Measurements from ENCODE around the gene TNP1.
A peak's percentile ranks its signal among the peaks of the same experiment; 100 is the strongest.

TNP1 gene

DNA sequence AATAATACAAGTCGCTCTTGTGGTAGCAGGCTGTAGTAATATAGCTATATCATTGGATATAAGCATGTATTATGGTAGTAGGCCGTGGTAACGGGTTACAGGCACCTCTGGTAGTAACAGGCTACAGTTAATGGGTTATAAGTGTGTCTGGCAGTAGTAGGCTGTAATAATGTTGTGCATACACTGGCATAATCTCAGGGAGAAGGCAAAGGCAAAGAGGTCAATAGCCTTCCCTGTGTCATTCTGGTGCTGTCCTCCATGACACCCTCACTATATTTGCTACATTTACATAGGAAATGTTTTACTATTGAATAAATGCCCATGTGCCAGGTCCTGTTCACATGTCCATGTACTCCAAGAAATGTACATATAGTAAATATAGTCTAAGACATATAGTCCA, 12.8 kb upstream of the TNP1 start:
- no peak for DNase-seq

DNA sequence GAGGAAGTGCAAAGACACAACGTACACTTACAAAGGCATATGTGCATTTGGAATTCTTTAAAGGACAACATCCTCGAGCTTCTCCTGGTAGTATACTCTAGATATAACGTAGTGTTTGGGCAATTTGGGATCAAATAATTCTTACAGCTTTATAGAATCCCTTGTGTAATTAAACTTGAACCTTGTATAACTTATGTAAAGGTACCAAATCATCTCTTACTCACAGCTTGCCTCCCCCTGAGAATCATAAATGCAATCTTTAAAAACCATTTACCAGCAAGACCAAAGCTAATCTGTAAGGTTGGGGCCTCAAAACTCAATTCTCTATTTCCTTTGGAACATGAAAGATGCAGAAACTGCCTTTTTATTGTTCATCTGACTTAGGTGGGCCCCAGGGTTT, 12.2 kb upstream of the TNP1 start:
- DNase-seq, result no peak

DNA sequence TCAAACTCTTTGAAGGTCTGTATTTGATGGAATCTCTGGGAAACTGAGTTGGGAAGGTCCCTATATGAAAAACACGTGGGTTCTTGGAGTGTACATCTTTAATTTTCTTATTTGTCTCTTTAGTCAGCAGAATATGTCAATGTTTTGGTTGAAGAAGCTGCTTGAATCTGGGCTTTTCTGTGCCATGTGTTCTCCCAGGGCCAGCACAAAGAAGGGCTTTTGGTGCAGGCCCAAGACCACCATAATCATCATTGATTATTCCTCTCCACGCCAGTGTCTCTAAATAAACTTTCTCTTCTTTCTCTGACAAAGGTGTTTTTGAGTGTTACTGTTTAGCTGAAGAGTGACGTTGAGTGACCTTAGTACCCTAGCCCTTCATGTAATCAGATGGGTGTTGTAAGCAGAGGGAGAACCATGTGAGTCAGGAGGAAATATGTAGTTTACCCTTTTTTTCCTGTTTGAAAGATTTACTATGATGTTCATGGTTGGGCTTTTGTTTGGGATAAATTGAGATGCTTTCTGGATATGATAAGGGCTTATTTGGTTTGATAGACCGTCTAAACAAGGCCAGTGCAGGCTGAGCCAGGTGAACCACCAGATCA, 11.6 kb upstream of the TNP1 start:
- DNase-seq, result no peak

DNA sequence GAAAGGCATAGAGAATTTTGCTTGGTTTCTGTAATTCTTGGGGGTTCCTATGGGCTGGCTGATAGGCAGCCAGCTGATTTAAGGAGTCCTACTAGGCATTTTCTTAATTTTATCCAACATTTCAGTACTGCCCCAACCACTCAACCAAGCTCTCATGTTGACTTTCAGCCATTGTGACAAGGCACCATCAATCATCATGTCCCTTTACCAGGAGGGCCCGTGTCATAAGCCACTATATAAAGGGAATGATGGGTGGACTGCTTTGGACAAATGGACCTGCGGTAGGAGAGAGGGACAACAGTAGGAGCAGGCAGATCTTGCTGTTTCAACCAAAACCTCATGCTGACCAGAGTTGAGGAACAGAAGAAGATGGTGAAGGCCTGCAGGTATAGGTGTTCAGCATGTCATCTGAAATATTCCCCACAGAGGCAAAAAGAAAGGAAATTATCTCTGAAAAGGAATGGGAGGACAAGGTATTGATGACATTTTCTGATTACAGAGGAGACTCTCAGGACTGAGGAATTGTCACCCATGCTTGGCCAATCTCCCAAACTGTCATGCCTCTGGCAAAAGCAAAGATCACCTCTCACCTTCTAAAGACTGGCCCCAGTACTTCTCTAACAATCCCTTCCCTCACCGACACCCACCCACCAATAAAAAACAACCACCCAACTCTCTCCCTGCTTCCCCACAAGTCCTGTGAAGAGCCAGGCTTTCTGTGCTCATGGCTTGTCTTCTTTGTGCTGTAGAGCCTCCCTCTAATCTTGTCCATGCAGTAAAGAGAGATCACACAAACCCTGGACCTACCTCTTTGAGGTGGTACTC, 10.9 kb upstream of the TNP1 start:
- DNase-seq, result no peak

DNA sequence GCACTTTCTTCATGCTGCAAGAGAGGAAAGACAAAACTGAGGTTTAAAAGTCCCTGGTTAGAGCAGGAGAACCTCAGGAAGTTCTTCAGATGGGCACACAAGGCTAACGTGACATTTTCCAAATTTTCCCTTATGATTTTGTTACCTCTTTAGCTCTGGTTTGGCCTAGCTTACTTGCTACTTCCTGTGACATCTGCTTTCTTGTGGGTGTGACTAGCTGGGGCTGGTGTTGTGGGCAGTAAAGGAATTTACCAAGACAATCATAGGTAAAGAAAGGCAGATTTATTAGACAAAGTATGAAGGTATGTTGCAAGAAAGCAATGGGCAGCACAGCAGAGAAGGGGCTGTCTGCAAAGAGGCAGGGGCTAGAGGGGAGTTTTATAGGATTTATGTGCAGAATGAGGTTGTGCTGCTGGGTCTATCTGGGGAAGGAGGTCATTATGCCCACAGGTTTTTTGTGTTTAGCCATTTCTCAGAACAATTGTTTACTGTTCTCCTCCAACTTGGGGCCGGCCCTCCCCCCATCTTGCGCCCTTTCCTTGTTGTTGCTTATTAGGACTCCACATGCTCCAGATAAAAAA, 6.7 kb upstream of the TNP1 start:
- DNase-seq, result no peak

DNA sequence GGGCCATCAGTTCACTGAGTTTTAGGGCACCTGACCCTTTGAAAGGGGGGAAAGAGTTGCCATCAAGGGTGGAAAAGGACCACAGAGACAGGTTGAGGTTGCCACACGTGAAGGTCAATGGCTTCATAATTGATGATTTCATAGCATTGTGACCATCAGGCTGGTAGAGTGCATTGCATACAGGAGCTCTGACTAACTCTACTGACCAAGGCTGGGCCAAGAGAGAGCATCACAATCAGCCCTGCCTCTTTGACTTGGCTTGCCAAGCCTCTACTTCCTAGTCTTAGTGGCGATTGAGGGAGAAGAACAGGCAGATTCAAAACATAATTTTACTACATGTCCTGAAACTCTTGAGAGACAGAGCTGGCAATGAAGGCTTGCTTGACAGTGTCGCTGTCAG, 5.8 kb upstream of the TNP1 start:
- no peak for DNase-seq

DNA sequence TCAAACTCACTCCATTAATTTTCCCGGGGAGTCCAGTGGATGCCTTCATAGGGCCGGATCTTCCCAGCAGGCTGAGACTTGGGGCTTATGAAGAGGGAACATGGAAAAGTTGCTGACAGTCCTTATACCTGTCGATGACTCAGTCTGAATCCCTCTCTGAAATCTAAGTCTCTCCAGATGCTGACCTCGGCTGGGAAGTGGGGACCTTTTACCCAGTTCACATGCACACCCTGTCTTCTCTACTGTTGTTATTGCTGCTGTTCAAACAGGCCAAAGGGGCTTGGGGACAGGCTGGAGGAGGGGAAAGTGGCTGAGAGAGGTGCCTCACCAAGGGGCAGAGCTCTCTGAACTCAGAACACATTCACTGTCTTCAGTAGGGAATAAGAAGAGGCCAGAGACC, 4.1 kb upstream of the TNP1 start:
- DNase-seq, result no peak

DNA sequence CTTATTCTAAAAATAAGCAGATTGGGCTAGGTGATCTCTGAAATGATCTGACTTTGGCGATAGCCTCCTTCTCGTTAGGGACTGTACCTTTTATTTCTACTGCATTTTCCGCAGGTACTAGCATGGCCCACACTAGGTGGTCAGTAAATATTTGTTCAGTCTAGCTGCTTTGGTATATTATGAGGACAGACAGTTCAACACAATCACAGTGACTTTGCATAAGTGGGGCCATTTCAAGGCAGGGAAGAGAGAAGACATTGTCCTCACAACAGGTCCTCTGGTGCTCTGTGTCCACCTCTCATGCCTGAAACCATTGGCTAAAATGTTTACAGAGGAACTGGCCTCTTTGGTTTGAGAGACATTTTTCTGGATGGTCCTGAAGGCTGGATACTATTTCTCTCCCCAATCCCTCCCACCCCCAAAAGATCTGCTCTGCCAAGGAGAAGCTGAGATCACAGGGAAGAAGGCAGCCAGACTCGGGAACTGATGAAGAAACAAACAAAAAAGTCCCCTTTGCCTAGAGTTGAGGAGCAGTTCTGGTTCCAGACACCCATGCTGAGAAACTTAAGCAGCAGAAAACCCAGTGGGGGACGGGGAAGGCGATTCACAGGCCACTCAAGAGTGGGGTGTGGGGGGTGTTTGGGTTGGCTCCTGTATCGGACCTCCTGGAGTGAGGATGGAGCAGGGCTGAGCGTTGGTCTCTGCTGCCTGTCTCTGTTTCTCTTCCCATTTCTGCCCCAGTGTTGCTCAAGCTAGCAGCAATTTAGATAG, 2.9 kb upstream of the TNP1 start:
- no peak for DNase-seq

DNA sequence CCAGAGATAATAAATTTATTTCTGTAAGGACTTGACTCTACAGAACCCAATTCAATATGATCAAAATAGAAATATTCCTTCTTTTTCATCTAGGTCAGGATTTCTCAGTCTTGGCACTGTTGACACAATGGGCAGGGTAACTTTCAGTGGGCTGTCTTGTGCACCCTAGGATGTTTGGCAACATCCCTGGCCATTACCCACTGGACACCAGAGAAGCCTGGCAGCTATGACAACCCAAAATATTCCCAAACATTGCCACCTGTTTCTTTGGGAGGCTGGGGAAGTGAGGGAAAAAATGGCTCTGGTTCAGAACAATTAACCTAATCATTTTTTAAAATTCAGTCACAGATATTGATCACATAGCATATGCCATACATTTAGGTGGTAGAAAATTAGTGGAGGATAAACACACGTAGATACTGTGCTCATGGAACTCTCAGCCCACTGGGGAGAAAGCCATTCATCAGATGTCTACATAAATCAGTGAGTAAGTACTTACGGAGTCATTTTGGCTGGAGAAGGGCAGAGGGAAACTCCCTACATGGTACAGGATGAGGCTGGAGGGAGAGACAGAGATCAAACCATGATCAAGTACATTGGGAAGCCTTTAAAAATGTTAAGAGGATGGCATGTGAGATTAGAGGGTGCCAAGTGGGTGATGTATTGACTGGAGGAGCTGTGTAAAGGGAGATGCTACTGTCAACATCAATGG, 718 bp upstream of the TNP1 start:
- DNase-seq, result no peak

DNA sequence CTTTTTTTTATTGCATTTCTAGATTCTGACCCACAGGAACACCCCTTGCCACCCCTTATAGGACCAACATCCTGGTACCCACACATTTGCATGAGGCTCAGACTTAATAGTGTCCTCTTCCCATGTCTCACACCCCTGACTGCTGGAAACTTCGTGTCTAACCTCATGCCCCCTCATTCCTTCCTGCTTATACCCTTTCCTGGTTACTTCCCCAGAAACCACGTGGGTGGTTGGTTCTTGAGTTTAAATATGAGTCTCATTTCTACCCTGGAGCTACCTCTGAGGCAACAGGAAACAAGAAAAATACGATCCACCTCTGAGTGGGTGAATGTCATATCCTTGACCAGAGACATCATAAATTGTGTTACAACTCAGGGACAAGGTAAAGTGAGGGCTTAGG, 1.6 kb downstream of the TNP1 start:
- DNase-seq, result no peak

DNA sequence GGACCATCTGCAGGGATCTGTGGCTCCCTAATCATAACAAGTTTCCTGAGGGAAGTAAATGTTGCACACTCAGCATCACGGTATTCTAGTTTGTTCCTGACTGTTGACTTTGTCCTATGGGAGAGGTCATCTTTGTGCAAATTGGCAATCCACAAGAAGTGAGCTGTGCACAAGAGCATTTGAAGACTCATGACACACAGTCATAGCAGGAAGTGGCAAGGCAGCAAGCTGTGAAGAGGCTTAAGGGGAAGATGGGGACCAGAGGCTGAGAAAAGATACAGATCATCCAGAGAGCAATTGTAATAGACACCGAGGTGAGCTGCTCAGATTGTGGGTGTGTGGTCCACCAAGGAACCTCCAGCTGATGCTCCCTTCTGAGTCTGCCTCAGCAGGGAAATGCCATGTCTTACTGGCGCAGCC, 2.7 kb downstream of the TNP1 start:
- no peak for DNase-seq

DNA sequence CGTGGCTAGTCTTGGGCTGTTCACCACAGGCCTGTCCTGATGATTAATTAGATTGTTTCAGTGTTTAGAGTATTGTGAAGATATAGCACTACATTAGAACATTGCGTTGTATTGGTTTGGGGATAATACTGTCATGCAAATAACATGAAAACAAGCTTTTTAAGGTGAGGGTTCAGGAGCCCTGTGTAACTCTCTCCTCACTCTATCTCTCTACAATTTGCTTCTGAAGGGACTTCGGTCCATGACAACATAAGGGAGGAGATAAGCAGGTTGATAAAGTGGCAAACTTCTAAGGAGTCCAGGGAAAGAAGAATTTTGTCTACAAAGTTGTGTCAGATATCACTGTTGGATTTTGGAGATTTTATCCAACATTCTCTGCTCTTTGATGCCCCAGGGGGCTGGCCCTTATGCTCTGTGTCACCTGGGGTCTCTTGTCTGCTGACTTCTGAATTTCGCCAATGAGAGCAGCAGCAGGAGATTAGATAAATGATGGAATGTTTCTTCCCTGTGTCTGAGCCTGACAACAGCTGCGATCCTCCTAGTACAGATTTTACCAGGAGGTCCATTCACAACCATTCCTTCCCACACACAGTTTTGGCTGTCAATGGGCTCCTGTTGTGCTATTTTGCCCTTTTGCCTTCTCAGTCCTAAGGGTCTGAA, 3.3 kb downstream of the TNP1 start:
- no peak for DNase-seq

DNA sequence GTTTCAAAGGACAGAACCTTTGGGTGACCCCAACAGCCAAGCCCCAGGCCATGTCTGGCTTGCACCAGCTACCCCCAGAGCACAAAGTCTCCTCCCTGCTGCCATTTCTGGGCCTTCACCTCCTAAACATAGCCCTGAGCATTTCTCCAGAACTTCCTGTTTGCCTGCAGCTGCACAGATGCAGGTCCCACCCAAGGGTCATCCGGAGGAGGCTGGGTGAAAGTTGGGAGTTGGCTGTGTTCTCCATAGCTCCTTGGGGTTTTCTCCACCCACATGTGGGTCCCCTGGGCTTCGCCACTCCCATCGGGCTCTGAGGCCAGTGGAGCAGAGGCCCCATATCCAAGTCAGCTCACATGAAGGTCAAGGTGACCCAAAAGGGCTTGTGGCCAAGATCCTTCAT, 4.3 kb downstream of the TNP1 start:
- no peak for DNase-seq

DNA sequence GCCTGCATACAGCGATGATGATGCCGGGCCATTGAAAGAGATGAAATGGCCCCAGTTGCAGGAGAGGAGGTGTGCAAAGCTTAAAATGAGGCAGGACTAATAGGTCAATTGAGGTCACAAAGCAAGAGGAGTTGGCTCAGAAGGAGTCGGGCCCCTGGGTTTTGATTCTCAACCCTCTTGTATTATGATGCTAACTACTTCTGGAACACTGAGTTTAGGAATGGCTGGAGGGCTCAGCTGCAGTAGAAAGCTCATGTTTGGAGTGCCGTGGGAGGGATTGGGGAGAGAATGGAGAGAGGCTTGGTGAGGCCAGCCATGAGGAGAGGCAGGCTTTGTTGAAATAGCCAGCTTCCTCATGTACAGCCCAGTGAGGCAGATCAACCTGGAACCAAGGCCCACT, 4.8 kb downstream of the TNP1 start:
- DNase-seq, result no peak

DNA sequence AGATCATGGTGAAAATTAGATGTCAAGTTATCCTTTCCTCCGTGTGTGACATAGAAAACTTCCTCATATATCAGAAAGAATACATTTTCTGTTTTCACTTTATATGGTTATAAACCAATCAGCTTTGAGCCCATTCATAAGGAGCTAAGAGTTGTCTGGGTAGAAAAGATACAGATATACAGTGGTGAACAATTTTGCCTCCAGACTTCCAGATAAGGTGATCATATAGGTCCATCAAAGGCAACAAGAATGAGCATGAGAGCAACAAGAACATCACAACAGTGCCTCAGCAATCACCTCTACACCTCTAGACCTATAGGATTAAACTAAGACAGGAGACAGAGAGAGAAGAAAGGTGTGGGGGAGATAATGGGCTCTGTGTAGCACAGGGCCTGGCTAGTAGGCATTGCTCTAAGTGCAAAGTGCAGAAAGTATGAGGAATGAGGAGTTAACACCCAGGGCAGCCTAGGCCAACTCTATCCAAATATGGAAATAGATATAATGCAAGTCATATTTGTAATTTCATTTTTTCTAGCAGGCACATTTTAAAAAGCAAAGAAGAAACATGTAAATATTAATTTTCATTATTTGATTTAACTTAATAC, 8.3 kb downstream of the TNP1 start:
- no peak for DNase-seq

DNA sequence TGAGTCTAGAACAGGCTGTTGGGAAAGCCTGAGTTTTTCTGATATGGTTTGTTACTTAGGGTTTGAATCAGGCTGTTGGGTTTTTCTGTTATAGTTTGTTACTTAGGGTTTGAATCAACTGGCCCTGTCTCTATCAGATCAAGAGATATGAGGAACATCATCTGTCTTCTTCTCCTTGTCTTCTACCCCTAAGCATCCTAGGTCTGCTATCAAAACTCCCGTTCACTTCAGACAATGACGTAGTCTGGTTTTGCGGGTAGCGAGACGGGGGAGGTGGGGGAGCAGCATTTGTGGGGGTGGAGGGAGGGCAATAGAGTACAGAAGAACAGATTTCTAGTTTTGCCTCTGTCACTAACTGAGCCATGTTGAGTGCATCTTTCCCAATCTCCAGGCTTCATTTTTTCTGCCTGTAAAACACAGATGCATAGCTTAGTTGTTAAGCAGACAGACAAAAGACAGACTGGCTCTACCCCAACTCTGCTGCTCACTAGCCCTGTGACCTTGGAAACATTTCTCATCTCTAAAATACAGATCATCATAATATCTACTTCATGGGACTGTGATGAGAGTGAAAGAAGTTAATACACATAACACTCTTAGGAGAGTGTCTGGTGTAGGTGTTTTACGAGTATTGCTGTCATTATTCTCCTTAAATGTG, 9.1 kb downstream of the TNP1 start:
- DNase-seq, result no peak

DNA sequence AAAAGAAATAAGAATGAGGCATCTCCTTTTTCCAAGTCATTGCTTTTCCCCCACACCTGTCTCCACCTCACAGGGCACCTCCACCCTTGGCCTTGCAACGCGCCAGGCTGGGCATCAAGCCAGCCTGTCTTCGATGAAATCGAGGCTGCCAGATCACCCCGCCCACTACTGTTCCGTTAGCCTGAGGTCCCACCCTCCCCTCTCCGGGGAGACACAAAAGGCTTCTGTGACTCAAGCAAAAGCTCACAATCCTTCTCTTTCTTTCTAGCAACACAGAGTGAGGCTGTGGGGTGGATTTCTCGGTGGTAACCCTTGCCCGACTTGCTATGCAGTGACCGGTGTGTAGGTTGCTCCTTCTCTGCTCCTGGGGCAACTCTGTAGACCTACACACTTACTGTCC, 9.9 kb downstream of the TNP1 start:
- peak; percentile 70 for DNase-seq

DNA sequence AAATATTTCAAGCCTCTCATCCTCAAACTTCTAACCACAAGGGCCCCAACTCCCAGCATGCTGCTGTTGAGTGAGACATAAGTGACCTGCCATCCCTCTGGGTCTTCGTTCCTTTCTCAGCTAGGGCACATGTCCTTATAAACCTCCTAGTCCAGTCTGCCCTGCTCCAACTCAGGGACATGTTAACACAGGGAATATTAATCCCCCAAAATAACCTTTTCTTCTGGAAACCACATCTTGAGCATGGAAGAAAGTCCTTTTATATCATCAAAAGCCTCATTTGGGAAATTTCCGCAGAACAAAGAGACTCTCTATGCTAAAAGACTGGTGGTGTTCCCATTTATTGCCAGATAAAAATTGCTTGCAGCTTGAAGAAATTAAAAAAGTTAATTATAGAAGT, 14.4 kb downstream of the TNP1 start:
- DNase-seq, result no peak

DNA sequence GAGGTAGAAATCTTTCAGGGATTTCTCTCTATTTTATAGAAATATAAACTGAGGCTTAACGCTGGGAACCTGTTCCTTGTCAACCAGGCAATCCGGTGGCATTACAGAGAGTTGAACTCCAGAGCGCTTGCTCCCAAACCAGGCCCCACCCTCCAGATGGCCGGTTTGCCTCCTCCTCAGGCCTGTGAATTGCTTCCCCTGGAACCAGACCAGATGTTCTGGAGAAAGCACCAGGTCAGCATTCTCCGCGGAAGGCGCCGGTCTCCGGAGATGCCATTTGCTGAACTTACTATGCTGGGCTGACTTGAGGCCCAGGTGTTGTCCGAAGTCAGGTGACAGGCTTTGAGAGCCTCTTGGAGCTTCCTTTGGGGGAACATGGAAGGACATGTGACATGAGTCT, 17.2 kb downstream of the TNP1 start:
- no peak for DNase-seq

DNA sequence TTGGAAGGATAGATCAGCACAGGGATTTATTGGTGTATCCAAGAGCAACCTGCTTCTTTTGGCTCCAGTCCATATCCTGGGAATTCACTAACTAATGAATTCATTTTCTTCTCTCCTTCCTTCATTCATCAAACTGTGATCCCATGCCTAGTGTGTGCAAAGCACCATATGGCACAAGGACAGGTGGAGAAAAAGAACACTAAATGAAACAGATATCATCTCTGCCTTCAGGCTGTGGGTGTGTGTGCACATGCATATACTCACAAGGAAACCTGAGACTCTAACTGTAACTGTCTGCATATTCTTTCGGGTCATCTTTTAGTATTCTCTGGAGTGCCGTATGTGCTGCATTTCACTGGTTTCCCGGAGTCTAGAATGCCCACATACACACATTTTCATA, 20.2 kb downstream of the TNP1 start:
- no peak for DNase-seq

DNA sequence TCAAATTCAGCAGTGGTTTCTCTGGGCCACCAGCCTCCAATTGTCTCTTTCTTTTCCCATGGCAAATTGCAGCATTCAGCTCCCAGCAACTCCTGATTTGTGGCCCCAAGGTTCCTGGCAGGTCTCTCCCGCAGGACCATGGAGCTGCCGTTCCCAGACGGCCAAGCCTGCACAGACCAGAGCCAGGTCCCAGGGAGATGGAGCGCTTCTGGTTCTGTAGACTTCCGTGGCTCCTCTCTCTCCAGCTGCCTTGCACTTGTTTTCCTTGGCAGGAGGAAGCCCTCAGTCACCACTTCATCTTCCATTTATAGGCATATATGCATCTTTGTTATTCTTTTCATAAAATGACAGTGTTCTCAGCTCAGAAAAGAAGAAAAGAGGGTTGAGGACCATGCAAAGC, 21.7 kb downstream of the TNP1 start:
- no peak for DNase-seq

DNA sequence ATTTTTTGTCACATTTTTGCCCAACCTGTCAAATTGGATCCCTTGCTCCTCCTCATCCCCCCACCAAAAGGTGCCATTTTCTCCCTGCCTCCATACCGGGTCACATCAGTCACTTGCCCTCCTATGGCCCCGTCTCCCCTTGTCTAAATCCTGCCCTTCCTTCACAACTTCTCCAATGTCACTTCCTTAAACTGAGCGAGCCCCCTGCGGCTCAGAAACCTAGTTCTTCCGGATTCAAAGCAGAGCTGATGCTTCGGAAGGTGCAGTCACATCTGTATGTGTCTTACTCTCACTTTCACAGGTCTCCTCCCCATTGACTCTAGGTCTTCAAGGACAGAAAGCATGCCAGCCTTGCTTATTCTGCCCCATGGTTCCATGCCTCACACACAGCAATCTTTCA, 22.1 kb downstream of the TNP1 start:
- no peak for DNase-seq

Measured in midbrain (tissue), 1 donor.